ENCODE data around the gene SMC1A. TPM values are rescaled to one million over a fixed set of nuclear protein-coding genes. Genes with fewer than 3 reads are reported as not detected.
"Not testable (repeated sequence)": the region's sequence is repeated elsewhere in the genome, so short reads cannot be mapped to it uniquely, and the experiment has no call there.

SMC1A gene
- 100 to 1,000 TPM; 169 to 170 TPM for total RNA-seq

- H3K36me3 Mint-ChIP-seq (ENCODE audit: low read depth), result peaks cover 17% of the 10 kb centered on the region
- no peaks in the 10 kb centered on the region for H3K9me3 Mint-ChIP-seq
- H3K4me1 Mint-ChIP-seq (ENCODE audit: low read depth), result peaks cover 30% of the 10 kb centered on the region
- peak within 1 kb of the TSS; percentile 97 for H3K27ac Mint-ChIP-seq
- H3K27me3 Mint-ChIP-seq (ENCODE audit: low read depth), result no peaks in the 10 kb centered on the region
- DNase-seq, result peak; percentile 97
- peak within 1 kb of the TSS; percentile 88 for H3K4me3 Mint-ChIP-seq
- CTCF ChIA-PET, result interaction anchor here (0.6 to 2.2 kb wide), 5 partner anchors 11 to 109 kb away, joined by 4 to 7 read pairs (median 6); no protein-coding TSS in a partner anchor
- intact Hi-C loops (cut with micrococcal nuclease), result loop anchor here (1.0 to 5.0 kb wide), 8 partner anchors 12 to 1739 kb away; partner anchors contain the start of genes HSD17B10, KANTR, KDM5C and PHF8
Measured at GRCh38 chrX:53422086-53422860, at the start of gene SMC1A. TSS of gene SMC1A (minus strand) at chrX:53422654. CDS start at chrX:53422600, 54 bp downstream.

GRCh38 chrX:53471346-53471745, 48.9 kb upstream of the SMC1A start:
- Mint-ChIP-seq H3K36me3 (ENCODE audit: low read depth) (no peaks in the 10 kb centered on the region), H3K27me3 (ENCODE audit: low read depth) (peaks cover 3% of the 10 kb centered on the region), H3K27ac (no peak overlapping the region), H3K4me1 (ENCODE audit: low read depth) (no peaks in the 10 kb centered on the region), H3K9me3 (no peaks in the 10 kb centered on the region), H3K4me3 (no peak overlapping the region)
- intact Hi-C loops (cut with micrococcal nuclease), result no loop called here
- CTCF ChIA-PET, result interaction anchor here (1.0 kb wide), 1 partner anchor 154 kb away, joined by 3 read pairs; no protein-coding TSS in a partner anchor
- DNase-seq, result no peak

GRCh38 chrX:53468659-53469058, 46.2 kb upstream of the SMC1A start:
- CTCF ChIA-PET, result interaction anchor here (0.7 kb wide), 1 partner anchor 175 kb away, joined by 4 read pairs; no protein-coding TSS in a partner anchor
- H3K9me3 Mint-ChIP-seq; H3K27me3 Mint-ChIP-seq (ENCODE audit: low read depth); H3K27ac Mint-ChIP-seq; H3K36me3 Mint-ChIP-seq (ENCODE audit: low read depth); H3K4me1 Mint-ChIP-seq (ENCODE audit: low read depth); H3K4me3 Mint-ChIP-seq; DNase-seq; intact Hi-C loops (cut with micrococcal nuclease): not testable (repeated sequence)

GRCh38 chrX:53458082-53458481, 35.6 kb upstream of the SMC1A start:
- no peaks in the 10 kb centered on the region for H3K36me3 Mint-ChIP-seq (ENCODE audit: low read depth)
- DNase-seq, result no peak
- H3K4me1 Mint-ChIP-seq (ENCODE audit: low read depth), result no peaks in the 10 kb centered on the region
- CTCF ChIA-PET, result interaction anchor here (1.5 kb wide), 1 partner anchor 141 kb away, joined by 4 read pairs; no protein-coding TSS in a partner anchor
- H3K27ac Mint-ChIP-seq, result no peak overlapping the region
- H3K9me3 Mint-ChIP-seq, result no peaks in the 10 kb centered on the region
- intact Hi-C loops (cut with micrococcal nuclease), result no loop called here
- peaks cover 3% of the 10 kb centered on the region for H3K27me3 Mint-ChIP-seq (ENCODE audit: low read depth)
- no peak overlapping the region for H3K4me3 Mint-ChIP-seq

- DNase-seq, result no peak
- H3K36me3 Mint-ChIP-seq (ENCODE audit: low read depth), result no peaks in the 10 kb centered on the region
- intact Hi-C loops (cut with micrococcal nuclease), result no loop called here
- no peaks in the 10 kb centered on the region for H3K9me3 Mint-ChIP-seq
- H3K4me3 Mint-ChIP-seq, result no peak overlapping the region
- H3K4me1 Mint-ChIP-seq (ENCODE audit: low read depth), result no peaks in the 10 kb centered on the region
- CTCF ChIA-PET, result no interaction called here
- no peak overlapping the region for H3K27ac Mint-ChIP-seq
- peaks cover 3% of the 10 kb centered on the region for H3K27me3 Mint-ChIP-seq (ENCODE audit: low read depth)
Measured at GRCh38 chrX:53456254-53456653, 33.8 kb upstream of the SMC1A start.

GRCh38 chrX:53452812-53453211, 30.4 kb upstream of the SMC1A start:
- CTCF ChIA-PET, result interaction anchor here (0.6 to 0.9 kb wide), 2 partner anchors 136 to 139 kb away, joined by 3 to 5 read pairs; no protein-coding TSS in a partner anchor
- H3K27me3 Mint-ChIP-seq (ENCODE audit: low read depth), result peaks cover 3% of the 10 kb centered on the region
- no peaks in the 10 kb centered on the region for H3K9me3 Mint-ChIP-seq
- intact Hi-C loops (cut with micrococcal nuclease), result no loop called here
- no peaks in the 10 kb centered on the region for H3K4me1 Mint-ChIP-seq (ENCODE audit: low read depth)
- no peak for DNase-seq
- no peak overlapping the region for H3K4me3 Mint-ChIP-seq
- H3K27ac Mint-ChIP-seq, result no peak overlapping the region
- H3K36me3 Mint-ChIP-seq (ENCODE audit: low read depth), result no peaks in the 10 kb centered on the region

- Mint-ChIP-seq H3K27me3 (ENCODE audit: low read depth) (no peaks in the 10 kb centered on the region), H3K9me3 (no peaks in the 10 kb centered on the region), H3K4me1 (ENCODE audit: low read depth) (no peaks in the 10 kb centered on the region), H3K27ac (no peak overlapping the region), H3K36me3 (ENCODE audit: low read depth) (no peaks in the 10 kb centered on the region), H3K4me3 (no peak overlapping the region)
- no peak for DNase-seq
- intact Hi-C loops (cut with micrococcal nuclease), result no loop called here
- CTCF ChIA-PET, result interaction anchor here (1.2 to 1.4 kb wide), 2 partner anchors 32 to 136 kb away, joined by 4 to 5 read pairs; no protein-coding TSS in a partner anchor
Measured at GRCh38 chrX:53449632-53450031, 27.2 kb upstream of the SMC1A start.

- no peaks in the 10 kb centered on the region for H3K36me3 Mint-ChIP-seq (ENCODE audit: low read depth)
- no peaks in the 10 kb centered on the region for H3K4me1 Mint-ChIP-seq (ENCODE audit: low read depth)
- no peak overlapping the region for H3K4me3 Mint-ChIP-seq
- no peaks in the 10 kb centered on the region for H3K27me3 Mint-ChIP-seq (ENCODE audit: low read depth)
- no peak for DNase-seq
- CTCF ChIA-PET, result interaction anchor here (1.2 to 2.4 kb wide), 3 partner anchors 10 to 134 kb away, joined by 3 to 25 read pairs (median 15); no protein-coding TSS in a partner anchor
- H3K27ac Mint-ChIP-seq, result no peak overlapping the region
- no peaks in the 10 kb centered on the region for H3K9me3 Mint-ChIP-seq
- intact Hi-C loops (cut with micrococcal nuclease), result no loop called here
Measured at GRCh38 chrX:53447441-53447840, 25.0 kb upstream of the SMC1A start.

GRCh38 chrX:53445977-53446376, 23.5 kb upstream of the SMC1A start:
- CTCF ChIA-PET, result interaction anchor here (0.6 to 2.4 kb wide), 12 partner anchors 10 to 289 kb away, joined by 3 to 38 read pairs (median 4); no protein-coding TSS in a partner anchor
- no peaks in the 10 kb centered on the region for H3K27me3 Mint-ChIP-seq (ENCODE audit: low read depth)
- no peak overlapping the region for H3K27ac Mint-ChIP-seq
- H3K36me3 Mint-ChIP-seq (ENCODE audit: low read depth), result no peaks in the 10 kb centered on the region
- no peaks in the 10 kb centered on the region for H3K9me3 Mint-ChIP-seq
- intact Hi-C loops (cut with micrococcal nuclease), result loop anchor here (1.0 kb wide), 1 partner anchor 129 kb away; no protein-coding TSS in a partner anchor
- peak; percentile 68 for DNase-seq
- H3K4me1 Mint-ChIP-seq (ENCODE audit: low read depth), result peaks cover 5% of the 10 kb centered on the region
- H3K4me3 Mint-ChIP-seq, result no peak overlapping the region

GRCh38 chrX:53442322-53442631, 19.8 kb upstream of the SMC1A start:
- peaks cover 26% of the 10 kb centered on the region for H3K4me1 Mint-ChIP-seq (ENCODE audit: low read depth)
- H3K4me3 Mint-ChIP-seq, result peak overlapping the region; percentile 78
- CTCF ChIA-PET, result no interaction called here
- H3K36me3 Mint-ChIP-seq (ENCODE audit: low read depth), result no peaks in the 10 kb centered on the region
- DNase-seq, result no peak
- H3K27me3 Mint-ChIP-seq (ENCODE audit: low read depth), result no peaks in the 10 kb centered on the region
- no peak overlapping the region for H3K27ac Mint-ChIP-seq
- no peaks in the 10 kb centered on the region for H3K9me3 Mint-ChIP-seq
- intact Hi-C loops (cut with micrococcal nuclease), result loop anchor here (5.0 kb wide), 1 partner anchor 40 kb away; no protein-coding TSS in a partner anchor

- peak overlapping the region; percentile 78 for H3K4me3 Mint-ChIP-seq
- CTCF ChIA-PET, result no interaction called here
- H3K36me3 Mint-ChIP-seq (ENCODE audit: low read depth), result no peaks in the 10 kb centered on the region
- no peaks in the 10 kb centered on the region for H3K27me3 Mint-ChIP-seq (ENCODE audit: low read depth)
- H3K27ac Mint-ChIP-seq, result no peak overlapping the region
- intact Hi-C loops (cut with micrococcal nuclease), result loop anchor here (5.0 kb wide), 1 partner anchor 41 kb away; no protein-coding TSS in a partner anchor
- peak; percentile 72 for DNase-seq
- no peaks in the 10 kb centered on the region for H3K9me3 Mint-ChIP-seq
- H3K4me1 Mint-ChIP-seq (ENCODE audit: low read depth), result peaks cover 26% of the 10 kb centered on the region
Measured at GRCh38 chrX:53441531-53442321, 19.3 kb upstream of the SMC1A start.
